ENCODE results near the gene PSEN2. TPM values are rescaled to one million over a fixed set of nuclear protein-coding genes. Genes with fewer than 3 reads are reported as not detected.
A peak's percentile ranks its signal among the peaks of the same experiment; 100 is the strongest.

Gene PSEN2
- total and polyA plus RNA-seq, 12 donors, result 27.2 to 133 (median 44.5) TPM

GRCh38 chr1:226891846-226892523 lies 21.6 kb downstream of the PSEN2 start:
- H3K27ac ChIP-seq, result peak overlapping the region in 1 of 5 donors; percentile 20
- WGBS, 4 donors, result 76 to 87% (median 83%) methylated on average over 15 to 17 of the region's 17 CpGs
- peaks cover 0 to 70% of the 10 kb centered on the region in 2 donors for H3K36me3 ChIP-seq (replicated peaks in 1 of 2)
- no peak overlapping the region for H3K4me3 ChIP-seq
- no peaks in the 10 kb centered on the region for H3K9me3 ChIP-seq (replicated peaks in 1 of 3)
- DNase-seq, result peak in 2 of 7 donors; percentile 27 to 47
- no peak for TF ChIP-seq CTCF (IDR thresholded peaks at IDR 0.05)
- TF ChIP-seq POLR2A (IDR thresholded peaks at IDR 0.05), result no peak
- H3K27me3 ChIP-seq, result no peaks in the 10 kb centered on the region
- intact Hi-C loops (cut with DNase I), result no loop called here
- no peaks in the 10 kb centered on the region for H3K4me1 ChIP-seq (replicated peaks in 1 of 2)

GRCh38 chr1:226892524-226892875 lies 22.1 kb downstream of the PSEN2 start:
- WGBS, 4 donors, result 62 to 87% (median 76%) methylated on average over 6 to 8 of the region's 8 CpGs
- Histone ChIP-seq H3K27me3 (no peaks in the 10 kb centered on the region), H3K27ac (peak overlapping the region in 1 of 5 donors; percentile 4), H3K9me3 (replicated peaks in 1 of 3) (no peaks in the 10 kb centered on the region), H3K4me3 (no peak overlapping the region), H3K36me3 (replicated peaks in 1 of 2) (peaks cover 0 to 70% of the 10 kb centered on the region in 2 donors), H3K4me1 (replicated peaks in 1 of 2) (no peaks in the 10 kb centered on the region)
- DNase-seq, result no peak
- no peak for TF ChIP-seq CTCF (IDR thresholded peaks at IDR 0.05)
- TF ChIP-seq POLR2A (IDR thresholded peaks at IDR 0.05), result no peak
- intact Hi-C loops (cut with DNase I), result no loop called here

GRCh38 chr1:226893936-226894335 lies 23.5 kb downstream of the PSEN2 start:
- intact Hi-C loops (cut with DNase I), result no loop called here
- Histone ChIP-seq H3K27ac (no peak overlapping the region), H3K4me3 (no peak overlapping the region), H3K36me3 (replicated peaks in 1 of 2) (peaks cover 0 to 63% of the 10 kb centered on the region in 2 donors), H3K4me1 (replicated peaks in 1 of 2) (no peaks in the 10 kb centered on the region), H3K9me3 (replicated peaks in 1 of 3) (no peaks in the 10 kb centered on the region), H3K27me3 (no peaks in the 10 kb centered on the region)
- TF ChIP-seq CTCF (IDR thresholded peaks at IDR 0.05) (no peak), POLR2A (IDR thresholded peaks at IDR 0.05) (no peak)
- 85 to 98% (median 94%) methylated on average over 10 to 13 of the region's 13 CpGs for WGBS, 4 donors
- DNase-seq, result no peak

GRCh38 chr1:226894826-226895225 lies 24.4 kb downstream of the PSEN2 start:
- no peak overlapping the region for H3K4me3 ChIP-seq
- H3K4me1 ChIP-seq (replicated peaks in 1 of 2), result no peaks in the 10 kb centered on the region
- peaks cover 0 to 61% of the 10 kb centered on the region in 2 donors for H3K36me3 ChIP-seq (replicated peaks in 1 of 2)
- no peaks in the 10 kb centered on the region for H3K9me3 ChIP-seq (replicated peaks in 1 of 3)
- TF ChIP-seq POLR2A (IDR thresholded peaks at IDR 0.05) (no peak), CTCF (IDR thresholded peaks at IDR 0.05) (no peak)
- DNase-seq, result no peak
- intact Hi-C loops (cut with DNase I), result no loop called here
- no peak overlapping the region for H3K27ac ChIP-seq
- 92 to 98% (median 96%) methylated on average over 2 to 3 of the region's 3 CpGs for WGBS, 4 donors
- no peaks in the 10 kb centered on the region for H3K27me3 ChIP-seq

Measured in adrenal gland (tissue), 12 donors.